GM10847 (cell line): Measurements from ENCODE around the gene ADGRB3.

Source experiments
- POLR2A ChIP-seq: IDR thresholded peaks from 2 replicates; pipeline ENCODE4 v1.6.1; 2011; ENCODE audit not compliant: insufficient read length; ENCODE audit errors: extremely low read depth

ADGRB3 gene

GRCh38 chr6:68741501-68742386 lies 106.7 kb downstream of the ADGRB3 start:
- TF ChIP-seq POLR2A: no peak

GRCh38 chr6:68743099-68743498 lies 108.0 kb downstream of the ADGRB3 start:
- TF ChIP-seq POLR2A: no peak

- TF ChIP-seq POLR2A: no peak
These were observed 111.3 kb downstream of the ADGRB3 start for GRCh38 chr6:68746376-68746775.

GRCh38 chr6:68747110-68747790 lies 112.2 kb downstream of the ADGRB3 start:
- TF ChIP-seq POLR2A: no peak

GRCh38 chr6:68754681-68755213 lies 119.7 kb downstream of the ADGRB3 start:
- no peak for TF ChIP-seq POLR2A

- TF ChIP-seq POLR2A: no peak
These were observed 121.6 kb downstream of the ADGRB3 start for GRCh38 chr6:68756454-68757375.

GRCh38 chr6:68757821-68758220 lies 122.7 kb downstream of the ADGRB3 start:
- TF ChIP-seq POLR2A: no peak

- TF ChIP-seq POLR2A: no peak
These were observed 123.5 kb downstream of the ADGRB3 start for GRCh38 chr6:68758559-68758958.

GRCh38 chr6:68760485-68760884 lies 125.4 kb downstream of the ADGRB3 start:
- no peak for TF ChIP-seq POLR2A

GRCh38 chr6:68760941-68761676 lies 126.0 kb downstream of the ADGRB3 start:
- TF ChIP-seq POLR2A: no peak

GRCh38 chr6:68761985-68762384 lies 126.9 kb downstream of the ADGRB3 start:
- TF ChIP-seq POLR2A: no peak

GRCh38 chr6:68771426-68771825 lies 136.3 kb downstream of the ADGRB3 start:
- no peak for TF ChIP-seq POLR2A

GRCh38 chr6:68774843-68775242 lies 139.8 kb downstream of the ADGRB3 start:
- no peak for TF ChIP-seq POLR2A

- no peak for TF ChIP-seq POLR2A
These were observed 141.3 kb downstream of the ADGRB3 start for GRCh38 chr6:68776354-68776753.

GRCh38 chr6:68777956-68778355 lies 142.9 kb downstream of the ADGRB3 start:
- TF ChIP-seq POLR2A: no peak
